K562 (cell line): ENCODE measurements around the gene PPP1R17. TPM values are rescaled to one million over a fixed set of nuclear protein-coding genes. Genes with fewer than 3 reads are reported as not detected.

Source experiments
- ATAC-seq: fragments of 200-7000 bp; cut with Tn5 transposase; 3 replicates; pipeline ENCODE4 v1.9.1; 2020; ENCODE audit warnings: moderate library complexity
- BruUV-seq: library from RNA; stranded (reverse); fragments of 400-500 nt; replicated peaks from 2 replicates; lab custom pipeline; 2021; lab: Mats Ljungman, UMichigan
- CTCF ChIA-PET: fragments of 300-600 bp; formaldehyde crosslinking; extraction: SDS; loops from one replicate; lab custom pipeline; 2021; ENCODE audit warnings: low intra/inter-chr PET ratio; lab: Yijun Ruan, JAX
- POLR2A ChIA-PET: fragments of 300-600, 350-650 bp; sonication (Branson Sonifier 250); formaldehyde crosslinking; extraction: SDS; loops from one replicate; lab custom pipeline; 2021; ENCODE audit warnings: antibody characterized with exemption, inconsistent platforms; lab: Yijun Ruan, JAX
- DNase-seq, 4 experiments: peaks; one replicate each; pipeline versions ENCODE4 v3.0.0 to v3.0.0-alpha.2; 2011 to 2018; ENCODE audit warnings: low spot score in 3 of 4, mixed read lengths in 3 of 4; ENCODE audit errors: extremely low read depth in 1 of 4
- FAIRE-seq: peaks from 2 replicates; lab custom pipeline; 2011; peaks lifted over from hg19 to GRCh38; lab: Jason Lieb, UNC
- H2AFZ ChIP-seq: 2 replicates; pipeline ENCODE4 v1.6.0; 2011; ENCODE audit warnings: low read depth, low read length, control low read depth, inconsistent platforms
- H3K27ac ChIP-seq: fragments of 200-600 bp; 3 replicates; pipeline ENCODE4 v1.8.0; 2011; ENCODE audit warnings: low read depth, mild to moderate bottlenecking, control low read depth, inconsistent platforms, low read length, moderate library complexity, mixed read lengths; ENCODE audit errors: extremely low read depth
- H3K27me3 ChIP-seq, 2 experiments: fragments of 300-600 bp in 1 of 2; 2 replicates in 1 of 2; 3 replicates in 1 of 2; pipeline versions ENCODE4 v1.6.0 to v1.8.0; 2011; ENCODE audit warnings: inconsistent platforms in 2 of 2, low read length in 2 of 2, mild to moderate bottlenecking in 1 of 2, mixed read lengths in 1 of 2, moderate library complexity in 1 of 2; ENCODE audit not compliant: control insufficient read depth in 2 of 2, insufficient read depth in 2 of 2
- H3K36me3 ChIP-seq: fragments of 300-600 bp; 3 replicates; pipeline ENCODE4 v1.8.0; 2011; ENCODE audit warnings: mild to moderate bottlenecking, low read length, inconsistent platforms; ENCODE audit not compliant: control insufficient read depth, insufficient read depth
- H3K4me1 ChIP-seq, 2 experiments: fragments of 200-600 bp in 1 of 2; replicated peaks in 1 of 2; 2 replicates in 1 of 2; 3 replicates in 1 of 2; pipeline versions ENCODE4 v1.5.1 to v1.8.0; 2011; ENCODE audit warnings: inconsistent platforms in 2 of 2, low read length in 2 of 2, mild to moderate bottlenecking in 1 of 2, mixed read lengths in 1 of 2, moderate library complexity in 1 of 2; ENCODE audit not compliant: control insufficient read depth in 2 of 2, insufficient read depth in 2 of 2
- H3K4me2 ChIP-seq: 2 replicates; pipeline ENCODE4 v1.6.1; 2011; ENCODE audit warnings: low read length, control low read depth, inconsistent platforms, mixed read lengths; ENCODE audit not compliant: insufficient read depth
- H3K4me3 ChIP-seq: fragments of 200-600 bp; sonication (generic), shearing (Covaris generic); 2 replicates; pipeline ENCODE4 v1.5.1; 2016; ENCODE audit warnings: control low read depth, inconsistent platforms
- H3K79me2 ChIP-seq: fragments of 200-600 bp; 3 replicates; pipeline ENCODE4 v1.8.0; 2011; ENCODE audit warnings: low read length, inconsistent platforms; ENCODE audit not compliant: control insufficient read depth, insufficient read depth
- H3K9ac ChIP-seq, 2 experiments: 2 replicates each; pipeline versions ENCODE4 v1.6.0 to v1.6.1; 2011; ENCODE audit warnings: low read depth in 2 of 2, low read length in 2 of 2, control low read depth in 1 of 2, inconsistent platforms in 1 of 2, mild to moderate bottlenecking in 1 of 2, mixed read lengths in 1 of 2; ENCODE audit not compliant: insufficient read depth in 1 of 2
- H3K9me1 ChIP-seq: one replicate; pipeline ENCODE4 v1.6.0; 2011; ENCODE audit warnings: inconsistent platforms, mild to moderate bottlenecking, low read length, moderate library complexity; ENCODE audit not compliant: control insufficient read depth, insufficient read depth
- H3K9me3 ChIP-seq: replicated peaks from 2 replicates; pipeline ENCODE4 v1.5.1; 2011; ENCODE audit warnings: low read depth, low read length, inconsistent platforms; ENCODE audit not compliant: control insufficient read depth, insufficient read depth
- H4K20me1 ChIP-seq: replicated peaks from 2 replicates; pipeline ENCODE4 v1.6.1; 2011; ENCODE audit warnings: low read length, inconsistent platforms, mixed read lengths; ENCODE audit not compliant: control insufficient read depth, insufficient read depth
- ARNT ChIP-seq, 2 experiments: fragments of 450-650 bp; IDR thresholded peaks; 2 replicates each; pipeline ENCODE4 v1.6.1; 2016; ENCODE audit warnings: mild to moderate bottlenecking in 1 of 2
- ERF ChIP-seq: fragments of 450-650 bp; formaldehyde crosslinking; IDR thresholded peaks from 2 replicates; pipeline ENCODE4 v1.4.0; 2020; ENCODE audit warnings: mild to moderate bottlenecking, mixed read lengths
- ETV1 ChIP-seq: fragments of 450-650 bp; conservative IDR thresholded peaks from 2 replicates; pipeline ENCODE4 v1.6.1; 2016; ENCODE audit warnings: missing genetic modification characterization, control low read depth, low read depth, missing compliant biosample characterization
- HDAC2 ChIP-seq: fragments of 450-650 bp; IDR thresholded peaks from 2 replicates; pipeline ENCODE4 v1.6.1; 2016; ENCODE audit warnings: mild to moderate bottlenecking
- ILK ChIP-seq: fragments of 450-650 bp; IDR thresholded peaks from 2 replicates; pipeline ENCODE4 v1.6.1; 2016; ENCODE audit warnings: missing genetic modification characterization, low read depth, mild to moderate bottlenecking, missing compliant biosample characterization, moderate library complexity, borderline replicate concordance
- MBD2 ChIP-seq: sonication (generic); IDR thresholded peaks from 2 replicates; pipeline ENCODE4 v1.6.1; 2016; ENCODE audit warnings: low read depth, borderline replicate concordance
- MLX ChIP-seq, 2 experiments: fragments of 450-650 bp in 1 of 2; sonication (generic) in 1 of 2; formaldehyde crosslinking; conservative IDR thresholded peaks; 2 replicates each; pipeline versions ENCODE4 v1.4.0 to v1.8.1; 2020 to 2022; ENCODE audit warnings: mild to moderate bottlenecking in 1 of 2, missing genetic modification reagents in 1 of 2
- PHTF2 ChIP-seq: fragments of 250-450 bp; sonication (Bioruptor Pico); IDR thresholded peaks from 2 replicates; pipeline ENCODE4 v1.5.0; 2021; ENCODE audit warnings: mild to moderate bottlenecking
- SLC30A9 ChIP-seq: fragments of 250-450 bp; sonication (Bioruptor Pico); IDR thresholded peaks from 2 replicates; pipeline ENCODE4 v1.8.0; 2022; ENCODE audit warnings: mild to moderate bottlenecking, moderate library complexity
- SMAD2 ChIP-seq: fragments of 150-350 bp; IDR thresholded peaks from 2 replicates; pipeline ENCODE4 v1.6.1; 2014; ENCODE audit warnings: low read depth, mild to moderate bottlenecking, low read length
- U2AF1 ChIP-seq: fragments of 200-400 bp; formaldehyde crosslinking; optimal IDR thresholded peaks from 2 replicates; pipeline ENCODE3; 2017; ENCODE audit warnings: mild to moderate bottlenecking, low read depth, low read length, moderate library complexity
- XRCC3 ChIP-seq: fragments of 450-650 bp; IDR thresholded peaks from 2 replicates; pipeline ENCODE4 v1.6.1; 2017; ENCODE audit warnings: mild to moderate bottlenecking, moderate library complexity
- ZNF436 ChIP-seq: fragments of 250-450, 450-650 bp; sonication (Bioruptor Pico); formaldehyde crosslinking; IDR thresholded peaks from 2 replicates; pipeline ENCODE4 v1.7.0; 2020; ENCODE audit warnings: mild to moderate bottlenecking
- WGBS: fragments of 100-300 bp; shearing (Covaris generic); methylation state at CpG from one replicate; pipeline ENCODE4 v1.1.6; 2016; ENCODE audit warnings: low coverage, mixed read lengths; ENCODE audit not compliant: insufficient coverage; ENCODE audit errors: missing lambda C conversion rate; 5-methylcytosine and 5-hydroxymethylcytosine counted together
- in situ Hi-C: fragments of 300-500 bp; cut with MboI; formaldehyde crosslinking; loops from 4 replicates; pipeline ENCODE4 v1.15.0; 2018; ENCODE audit warnings: inconsistent platforms, mixed read lengths
- intact Hi-C: fragments of 100-400 bp; cut with micrococcal nuclease; formaldehyde crosslinking; loops from 2 replicates; pipeline ENCODE4 v1.14.2; 2022
- polyA plus RNA-seq, 8 experiments: library from polyadenylated mRNA; depleted of rRNA in 4 of 8; stranded (reverse) in 5 of 8; unstranded in 3 of 8; fragments of >200 nt; fragmentation: Nextera tagmentation in 2 of 8; fragmentation: Illumina TruSeq in 1 of 8; extraction: Ambion mirVana in 2 of 8; extraction: Trizol in 1 of 8; gene quantifications; 2 replicates each; pipeline versions ENCODE4 v1.2.1 to v1.2.3, GENCODE V29; 2011 to 2014; ENCODE audit warnings: inconsistent platforms in 1 of 8, missing spikeins in 1 of 8
- total RNA-seq, 7 experiments: library from RNA; depleted of rRNA in 6 of 7; stranded (reverse); fragments of >200 nt in 6 of 7; fragmentation: Illumina TruSeq in 2 of 7; extraction: Trizol in 2 of 7; gene quantifications; 2 replicates each; pipeline versions ENCODE4 v1.2.1 to v1.2.3, GENCODE V29; 2011 to 2021; ENCODE audit warnings: low replicate concordance in 1 of 7

PPP1R17 gene
- total and polyA plus RNA-seq, 9 of the 15 experiments (the other 6 are each of a cell fraction or from before 2014, with no cell fraction given): not detected

GRCh38 chr7:31648288-31648687 lies 38.7 kb upstream of the PPP1R17 start:
- TF ChIP-seq U2AF1 (no peak), PHTF2 (CRISPR knock-in tag) (no peak), SMAD2 (no peak), ERF (CRISPR knock-in tag) (no peak), ZNF436 (no peak), ETV1 (no peak), XRCC3 (no peak), MBD2 (no peak), MLX (CRISPR knock-in tag; conservative IDR thresholded peaks at IDR 0.05) (no peak), ILK (tag) (no peak), SLC30A9 (no peak), ARNT (IDR thresholded peaks at IDR 0.05) (no peak), HDAC2 (no peak)
- Histone ChIP-seq H3K4me1 (no peaks in the 10 kb centered on the region), H3K79me2 (no peaks in the 10 kb centered on the region), H3K9ac (no peak overlapping the region), H4K20me1 (no peaks in the 10 kb centered on the region), H3K9me1 (no peaks in the 10 kb centered on the region), H3K36me3 (no peaks in the 10 kb centered on the region), H3K4me2 (no peak overlapping the region), H3K4me3 (no peak overlapping the region), H2AFZ (no peak overlapping the region), H3K9me3 (no peaks in the 10 kb centered on the region), H3K27ac (no peak overlapping the region), H3K27me3 (no peaks in the 10 kb centered on the region)
- intact Hi-C loops: loop anchor here (2.0 kb wide), 1 partner anchor 89 kb away; no protein-coding TSS in a partner anchor
- ChIA-PET CTCF (interaction anchor here (1.5 kb wide), 1 partner anchor 87 kb away, joined by 5 read pairs; no protein-coding TSS in a partner anchor), POLR2A (interaction anchor here (0.7 kb wide), 1 partner anchor 8 kb away, joined by 3 read pairs; no protein-coding TSS in a partner anchor)
- FAIRE-seq: no peak
- DNase-seq: no peak
- in situ Hi-C loops: no loop called here
- BruUV-seq: no TSS peak
- 0% methylated on average over 1 of the region's 1 CpG for WGBS
- no peak for ATAC-seq
